Effector CD8-positive, alpha-beta T cell (primary cell): ENCODE results near the gene CUTA.

Experiments
- DNase-seq: peaks from one replicate; lab custom pipeline; 2025; lab: John Stamatoyannopoulos, UW
- total RNA-seq, 4 experiments: gene quantifications; one replicate each; lab custom pipeline; 2026; lab: John Stamatoyannopoulos, UW

The CUTA gene
- 42.2 to 74.8 (median 49.4) reads per million in 4 experiments for total RNA-seq

GRCh38 chr6:33417903-33418689, at the start of gene CUTA:
CUTA (minus strand) TSS chr6:33418107; CDS start chr6:33418000, 107 bp downstream.
- peak; percentile 97 for DNase-seq

- DNase-seq: no peak
These were observed 49.2 kb upstream of the CUTA start for GRCh38 chr6:33467091-33467490.

GRCh38 chr6:33466075-33466735, 48.3 kb upstream of the CUTA start:
- no peak for DNase-seq

- DNase-seq: no peak
These were observed 41.3 kb upstream of the CUTA start for GRCh38 chr6:33459226-33459625.

GRCh38 chr6:33458676-33459075, 40.8 kb upstream of the CUTA start:
- no peak for DNase-seq

- no peak for DNase-seq
These were observed 38.2 kb upstream of the CUTA start for GRCh38 chr6:33456156-33456555.

GRCh38 chr6:33455051-33455450, 37.1 kb upstream of the CUTA start:
- no peak for DNase-seq

- DNase-seq: peak; percentile 89
These were observed 36.4 kb upstream of the CUTA start, which contains the start of gene ZBTB9 for GRCh38 chr6:33454009-33454946. ZBTB9 (plus strand) TSS chr6:33454576; CDS start chr6:33455101, 525 bp downstream.

- DNase-seq: no peak
These were observed 35.6 kb upstream of the CUTA start for GRCh38 chr6:33453393-33454008.

GRCh38 chr6:33452496-33452895, 34.6 kb upstream of the CUTA start:
- no peak for DNase-seq

- no peak for DNase-seq
These were observed 33.7 kb upstream of the CUTA start for GRCh38 chr6:33451606-33452005.

GRCh38 chr6:33450434-33450833, 32.5 kb upstream of the CUTA start:
- no peak for DNase-seq

- DNase-seq: no peak
These were observed 28.4 kb upstream of the CUTA start for GRCh38 chr6:33446356-33446755.

GRCh38 chr6:33445119-33445603, 27.3 kb upstream of the CUTA start:
- no peak for DNase-seq

GRCh38 chr6:33443619-33444504, 26.0 kb upstream of the CUTA start:
- no peak for DNase-seq

GRCh38 chr6:33443025-33443424, 25.1 kb upstream of the CUTA start:
- no peak for DNase-seq

- DNase-seq: no peak
These were observed 24.4 kb upstream of the CUTA start for GRCh38 chr6:33442283-33442682.

GRCh38 chr6:33441457-33441856, 23.6 kb upstream of the CUTA start:
- DNase-seq: no peak

GRCh38 chr6:33440649-33441309, 22.9 kb upstream of the CUTA start:
- no peak for DNase-seq
